Heart left ventricle (tissue), 16 donors: ENCODE measurements around the gene KHDC3L. TPM values are rescaled to one million over a fixed set of nuclear protein-coding genes. Genes with fewer than 3 reads are reported as not detected.

Experiments used
- ATAC-seq, 4 donors: fragments of 200-7000 bp; cut with Tn5 transposase; one replicate each; pipeline ENCODE4 v1.9.1; 2020 to 2022; ENCODE audit warnings: moderate library complexity in 4 of 4, mild to moderate bottlenecking in 3 of 4, moderate number of reproducible peaks in 1 of 4
- DNase-seq, 5 donors: peaks; one replicate each; pipeline ENCODE4 v3.0.0-alpha.2; 2020
- H3K27ac ChIP-seq, 12 donors: fragments of 200-600 bp; sonication (generic) in 4 of 12; one replicate each; pipeline versions ENCODE4 v1.5.0 to v1.8.0; 2016 to 2022; ENCODE audit warnings: mild to moderate bottlenecking in 2 of 12
- H3K27me3 ChIP-seq, 9 donors: fragments of 200-600 bp; sonication (generic) in 2 of 9; one replicate each; pipeline versions ENCODE4 v1.5.1 to v1.8.0; 2016 to 2022; ENCODE audit warnings: mild to moderate bottlenecking in 3 of 9
- H3K36me3 ChIP-seq, 9 donors: fragments of 200-600 bp; sonication (generic) in 2 of 9; one replicate each; pipeline versions ENCODE4 v1.5.0 to v1.8.0; 2018 to 2022; ENCODE audit warnings: mild to moderate bottlenecking in 2 of 9
- H3K4me1 ChIP-seq, 12 donors: fragments of 200-600 bp; sonication (generic) in 4 of 12; one replicate each; pipeline versions ENCODE4 v1.5.0 to v1.8.0; 2016 to 2022; ENCODE audit warnings: mild to moderate bottlenecking in 3 of 12
- H3K4me3 ChIP-seq, 12 donors: fragments of 200-600 bp; sonication (generic) in 4 of 12; one replicate each; pipeline versions ENCODE4 v1.5.0 to v1.8.0; 2017 to 2022; ENCODE audit warnings: mild to moderate bottlenecking in 9 of 12, moderate library complexity in 4 of 12
- H3K9me3 ChIP-seq, 12 donors: fragments of 200-600 bp; sonication (generic) in 4 of 12; one replicate each; pipeline versions ENCODE4 v1.5.0 to v1.8.0; 2016 to 2022; ENCODE audit warnings: mild to moderate bottlenecking in 1 of 12
- CTCF ChIP-seq, 12 donors: fragments of 200-600 bp; sonication (generic) in 4 of 12; IDR thresholded peaks; one replicate each; pipeline versions ENCODE4 v1.5.0 to v1.8.0; 2018 to 2022; ENCODE audit warnings: antibody characterized with exemption in 12 of 12, mild to moderate bottlenecking in 5 of 12
- POLR2A ChIP-seq, 2 donors: fragments of 450-650 bp; IDR thresholded peaks; one replicate each; pipeline ENCODE4 v1.6.1; 2017; ENCODE audit warnings: antibody characterized with exemption in 2 of 2, mild to moderate bottlenecking in 2 of 2, moderate library complexity in 2 of 2
- WGBS, 4 donors: extraction: QIAGEN DNeasy Blood & Tissue Kit in 2 of 4; methylation state at CpG; one replicate each; pipeline versions ENCODE4 v1.1.5 to v1.1.7; 2013 to 2018; 5-methylcytosine and 5-hydroxymethylcytosine counted together
- intact Hi-C, 10 donors: fragments of 100-400 bp; cut with DNase I; formaldehyde crosslinking; loops; one replicate each; pipeline versions ENCODE4 v1.11.1 to v1.14.2; 2022
- polyA plus RNA-seq, 2 donors: library from polyadenylated mRNA; stranded (reverse); fragments of 200-250 nt; gene quantifications; one replicate each; pipeline ENCODE4 v1.2.3, GENCODE V29; 2013
- total RNA-seq, 9 donors: library from RNA; depleted of rRNA in 2 of 9; stranded (reverse); fragments of >200 nt in 2 of 9; fragmentation: NEBNext Ultra II Directional in 3 of 9; extraction: Animal tissue kit (Norgen Biotek cat#: 25700) in 3 of 9; gene quantifications; one replicate each; pipeline versions ENCODE4 v1.1.0 to v1.2.4, GENCODE V29; 2016 to 2023
- donor health status: ischemic (EF 13 %, LVEDD 7.1; RV severe dilation, severe dysfunction).
- donor health status: healthy with polysubstance abuse.
- donor health status: DM: no; HTN: yes; CAD: no.
- donor health status: DM: no; HTN: no; CAD: no.
- donor health status: ischemic (EF 25% LVEDD 6.9; RV normal size, moderate dysfunction).
- donor health status: ischemic (EF 25% LVEDD 5.7; RV mildly dilated, moderate dysfunction).
- donor health status: healthy.
- donor health status: DM: yes; HTN: yes; CAD: no.
- donor health status: ischemic (EF 35%, LVEDD 5.7; RV mildly dilated, moderate dysfunction).
- donor health status: nonischemic (EF 11% LVEDD 7.7; RV severe dilation, severe dysfunction).
- donor health status: DM: yes; HTN: yes; CAD: no.
- donor health status: PGD.
- donor health status: ischemic (EF 29% LVEDD 5.4; RV normal size, mild dysfunction).
- donor health status: nonischemic (EF 23%, LVEDD 6.1; RV moderate dilation, normal function).

The KHDC3L gene
- total and polyA plus RNA-seq, 11 donors, result not detected

GRCh38 chr6:73341335-73341734 is 21.1 kb upstream of the KHDC3L start:
- H3K27ac ChIP-seq, result no peak overlapping the region
- H3K9me3 ChIP-seq, result no peaks in the 10 kb centered on the region
- TF ChIP-seq CTCF (IDR thresholded peaks at IDR 0.05), result no peak
- TF ChIP-seq POLR2A (IDR thresholded peaks at IDR 0.05), result no peak
- intact Hi-C loops, result no loop called here
- H3K4me1 ChIP-seq, result no peaks in the 10 kb centered on the region
- DNase-seq (no peak), ATAC-seq (no peak)
- no peak overlapping the region for H3K4me3 ChIP-seq
- no peaks in the 10 kb centered on the region for H3K36me3 ChIP-seq
- WGBS, 4 donors, result 63 to 69% (median 67%) methylated on average over 1 of the region's 1 CpG
- H3K27me3 ChIP-seq, result peaks cover 0 to 10% (median 0%) of the 10 kb centered on the region in 9 donors

GRCh38 chr6:73342174-73342573 is 20.3 kb upstream of the KHDC3L start:
- intact Hi-C loops, result no loop called here
- DNase-seq (no peak), ATAC-seq (no peak)
- TF ChIP-seq POLR2A (IDR thresholded peaks at IDR 0.05) (no peak), CTCF (IDR thresholded peaks at IDR 0.05) (no peak)
- H3K9me3 ChIP-seq, result no peaks in the 10 kb centered on the region
- no peaks in the 10 kb centered on the region for H3K4me1 ChIP-seq
- H3K27ac ChIP-seq, result no peak overlapping the region
- no peak overlapping the region for H3K4me3 ChIP-seq
- H3K27me3 ChIP-seq, result peaks cover 0 to 18% (median 0%) of the 10 kb centered on the region in 9 donors
- WGBS, 4 donors, result 76 to 87% (median 77%) methylated on average over 5 of the region's 5 CpGs
- H3K36me3 ChIP-seq, result no peaks in the 10 kb centered on the region

- H3K4me1 ChIP-seq, result no peaks in the 10 kb centered on the region
- no peak overlapping the region for H3K4me3 ChIP-seq
- H3K27ac ChIP-seq, result no peak overlapping the region
- intact Hi-C loops, result no loop called here
- ATAC-seq, result no peak
- no peaks in the 10 kb centered on the region for H3K9me3 ChIP-seq
- no peak for DNase-seq
- no peaks in the 10 kb centered on the region for H3K36me3 ChIP-seq
- TF ChIP-seq POLR2A (IDR thresholded peaks at IDR 0.05) (no peak), CTCF (IDR thresholded peaks at IDR 0.05) (no peak)
- H3K27me3 ChIP-seq, result peaks cover 0 to 28% (median 4%) of the 10 kb centered on the region in 9 donors
Measured at GRCh38 chr6:73343164-73343563, 19.3 kb upstream of the KHDC3L start.

- no peak overlapping the region for H3K4me3 ChIP-seq
- intact Hi-C loops, result no loop called here
- H3K9me3 ChIP-seq, result no peaks in the 10 kb centered on the region
- no peak for ATAC-seq
- H3K27me3 ChIP-seq, result peaks cover 6 to 65% (median 15%) of the 10 kb centered on the region in 9 donors
- 36 to 48% (median 41%) methylated on average over 32 to 33 of the region's 33 CpGs for WGBS, 4 donors
- DNase-seq, result no peak
- TF ChIP-seq CTCF (IDR thresholded peaks at IDR 0.05), result no peak
- TF ChIP-seq POLR2A (IDR thresholded peaks at IDR 0.05), result no peak
- H3K27ac ChIP-seq, result no peak overlapping the region
- no peaks in the 10 kb centered on the region for H3K36me3 ChIP-seq
- H3K4me1 ChIP-seq, result no peaks in the 10 kb centered on the region
Measured at GRCh38 chr6:73348550-73349204, 13.8 kb upstream of the KHDC3L start.
